Astrocyte (in vitro differentiated cells and primary cell): ENCODE data around the gene PGA3.

Experiments used
- EZH2 ChIP-seq: IDR thresholded peaks from 2 replicates; pipeline ENCODE4 v1.6.1; 2012; ENCODE audit warnings: mild to moderate bottlenecking, low read length, inconsistent platforms; ENCODE audit not compliant: insufficient read depth
- TF ChIP-seq, protein P1 (sequence below): IDR thresholded peaks from 2 replicates; pipeline ENCODE4 v1.5.1; 2011; ENCODE audit warnings: low read depth, mild to moderate bottlenecking, inconsistent platforms, low read length, moderate library complexity; ENCODE audit not compliant: insufficient read depth

- TF ChIP-seq, protein P1, sequence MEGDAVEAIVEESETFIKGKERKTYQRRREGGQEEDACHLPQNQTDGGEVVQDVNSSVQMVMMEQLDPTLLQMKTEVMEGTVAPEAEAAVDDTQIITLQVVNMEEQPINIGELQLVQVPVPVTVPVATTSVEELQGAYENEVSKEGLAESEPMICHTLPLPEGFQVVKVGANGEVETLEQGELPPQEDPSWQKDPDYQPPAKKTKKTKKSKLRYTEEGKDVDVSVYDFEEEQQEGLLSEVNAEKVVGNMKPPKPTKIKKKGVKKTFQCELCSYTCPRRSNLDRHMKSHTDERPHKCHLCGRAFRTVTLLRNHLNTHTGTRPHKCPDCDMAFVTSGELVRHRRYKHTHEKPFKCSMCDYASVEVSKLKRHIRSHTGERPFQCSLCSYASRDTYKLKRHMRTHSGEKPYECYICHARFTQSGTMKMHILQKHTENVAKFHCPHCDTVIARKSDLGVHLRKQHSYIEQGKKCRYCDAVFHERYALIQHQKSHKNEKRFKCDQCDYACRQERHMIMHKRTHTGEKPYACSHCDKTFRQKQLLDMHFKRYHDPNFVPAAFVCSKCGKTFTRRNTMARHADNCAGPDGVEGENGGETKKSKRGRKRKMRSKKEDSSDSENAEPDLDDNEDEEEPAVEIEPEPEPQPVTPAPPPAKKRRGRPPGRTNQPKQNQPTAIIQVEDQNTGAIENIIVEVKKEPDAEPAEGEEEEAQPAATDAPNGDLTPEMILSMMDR, result no peak
- no peak for TF ChIP-seq EZH2
Observed at GRCh38 chr11:61193596-61193995, 9.7 kb upstream of the PGA3 start.
